ENCODE results near the gene CD82.

The CD82 gene

GRCh38 chr11:44623341-44623730 lies 57.9 kb downstream of the CD82 start:
- Histone ChIP-seq H3K79me2 (ENCODE audit: insufficient read depth, low read length) (no peaks in the 10 kb centered on the region), H3K4me2 (ENCODE audit: low read depth, low read length, poor library complexity, severe bottlenecking) (no peak overlapping the region), H3K9ac (ENCODE audit: low read length) (no peak overlapping the region), H3F3A (ENCODE audit: insufficient read depth) (no peaks in the 10 kb centered on the region), H2AFZ (ENCODE audit: low read depth, low read length, severe bottlenecking) (no peak overlapping the region), H3K36me3 (ENCODE audit: low read length) (no peaks in the 10 kb centered on the region), H3K27ac (ENCODE audit: low read depth, low read length) (no peak overlapping the region), H4K20me1 (ENCODE audit: low read depth, low read length) (no peaks in the 10 kb centered on the region), H3K27me3 (ENCODE audit: low read length) (no peaks in the 10 kb centered on the region), H3K4me3 (ENCODE audit: insufficient read depth, low read length, poor library complexity, severe bottlenecking) (no peak overlapping the region), H3K9me3 (ENCODE audit: insufficient read depth, low read length) (no peaks in the 10 kb centered on the region), H3K9me2 (replicated peaks; ENCODE audit: insufficient read depth, low read length) (no peaks in the 10 kb centered on the region)
- TF ChIP-seq EZH2phosphoT487 (conservative IDR thresholded peaks at IDR 0.05; ENCODE audit: low read length) = no peak
- no peak for TF ChIP-seq CTCF (IDR thresholded peaks at IDR 0.05; ENCODE audit: insufficient read depth, low read length, poor library complexity, severe bottlenecking)

GRCh38 chr11:44623731-44624491 lies 58.4 kb downstream of the CD82 start:
- H2AFZ ChIP-seq (ENCODE audit: low read depth, low read length, severe bottlenecking) = no peak overlapping the region
- H3K9ac ChIP-seq (ENCODE audit: low read length) = no peak overlapping the region
- H3K36me3 ChIP-seq (ENCODE audit: low read length) = no peaks in the 10 kb centered on the region
- no peaks in the 10 kb centered on the region for H4K20me1 ChIP-seq (ENCODE audit: low read depth, low read length)
- H3K4me2 ChIP-seq (ENCODE audit: low read depth, low read length, poor library complexity, severe bottlenecking) = no peak overlapping the region
- H3F3A ChIP-seq (ENCODE audit: insufficient read depth) = no peaks in the 10 kb centered on the region
- no peaks in the 10 kb centered on the region for H3K9me2 ChIP-seq (replicated peaks; ENCODE audit: insufficient read depth, low read length)
- H3K27me3 ChIP-seq (ENCODE audit: low read length) = no peaks in the 10 kb centered on the region
- no peaks in the 10 kb centered on the region for H3K9me3 ChIP-seq (ENCODE audit: insufficient read depth, low read length)
- H3K27ac ChIP-seq (ENCODE audit: low read depth, low read length) = no peak overlapping the region
- no peaks in the 10 kb centered on the region for H3K79me2 ChIP-seq (ENCODE audit: insufficient read depth, low read length)
- H3K4me3 ChIP-seq (ENCODE audit: insufficient read depth, low read length, poor library complexity, severe bottlenecking) = no peak overlapping the region
- TF ChIP-seq EZH2phosphoT487 (conservative IDR thresholded peaks at IDR 0.05; ENCODE audit: low read length) (no peak), CTCF (IDR thresholded peaks at IDR 0.05; ENCODE audit: insufficient read depth, low read length, poor library complexity, severe bottlenecking) (no peak)

DNA sequence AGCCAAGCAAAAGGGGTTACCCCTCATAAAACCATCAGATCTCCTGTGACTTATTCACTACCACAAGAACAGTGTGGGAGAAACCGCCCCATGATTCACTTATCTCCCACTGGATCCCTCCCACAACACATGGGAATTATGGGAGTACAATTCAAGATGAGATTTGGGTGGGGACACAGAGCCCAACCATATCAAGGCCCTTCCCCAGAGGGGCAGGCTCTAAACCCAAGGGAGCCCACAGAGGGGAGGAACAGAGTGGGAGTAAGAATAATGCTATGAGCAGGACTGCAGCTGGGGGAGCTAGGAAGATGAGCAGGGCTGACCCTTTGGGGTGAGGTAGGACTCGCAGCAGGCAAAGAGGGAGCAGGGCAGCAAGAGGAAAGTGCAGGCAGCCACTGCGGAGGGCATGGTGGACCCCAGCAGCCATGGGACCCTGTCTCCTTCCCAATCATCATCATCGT lies 59.3 kb downstream of the CD82 start:
- Histone ChIP-seq H3K27ac (ENCODE audit: low read depth, low read length) (no peak overlapping the region), H3F3A (ENCODE audit: insufficient read depth) (no peaks in the 10 kb centered on the region), H3K4me3 (ENCODE audit: insufficient read depth, low read length, poor library complexity, severe bottlenecking) (no peak overlapping the region), H3K9me3 (ENCODE audit: insufficient read depth, low read length) (no peaks in the 10 kb centered on the region), H3K4me2 (ENCODE audit: low read depth, low read length, poor library complexity, severe bottlenecking) (no peak overlapping the region), H3K36me3 (ENCODE audit: low read length) (no peaks in the 10 kb centered on the region), H3K79me2 (ENCODE audit: insufficient read depth, low read length) (no peaks in the 10 kb centered on the region), H2AFZ (ENCODE audit: low read depth, low read length, severe bottlenecking) (no peak overlapping the region), H3K9me2 (replicated peaks; ENCODE audit: insufficient read depth, low read length) (no peaks in the 10 kb centered on the region), H3K9ac (ENCODE audit: low read length) (no peak overlapping the region), H3K27me3 (ENCODE audit: low read length) (no peaks in the 10 kb centered on the region), H4K20me1 (ENCODE audit: low read depth, low read length) (no peaks in the 10 kb centered on the region)
- TF ChIP-seq CTCF (IDR thresholded peaks at IDR 0.05; ENCODE audit: insufficient read depth, low read length, poor library complexity, severe bottlenecking) (no peak), EZH2phosphoT487 (conservative IDR thresholded peaks at IDR 0.05; ENCODE audit: low read length) (no peak)

All from SU-DHL-6 (cell line).